GM12878 (cell line): ENCODE data around the gene WNK1.

Experiments
- BHLHE40 ChIP-seq, 2 experiments: fragments of 450-650 bp in 1 of 2; IDR thresholded peaks; 2 replicates each; pipeline ENCODE4 v1.6.1; 2011 to 2017; ENCODE audit warnings: low read depth in 2 of 2, borderline replicate concordance in 1 of 2, improper control_type of control experiment in 1 of 2, low read length in 1 of 2, mild to moderate bottlenecking in 1 of 2
- CBFB ChIP-seq: IDR thresholded peaks from 2 replicates; pipeline ENCODE4 v1.6.1; 2016; ENCODE audit warnings: antibody characterized with exemption, low read depth
- CBX3 ChIP-seq: fragments of 200-600 bp; sonication (generic); IDR thresholded peaks from 2 replicates; pipeline ENCODE4 v1.6.1; 2016; ENCODE audit warnings: low read depth, borderline replicate concordance
- JUNB ChIP-seq: IDR thresholded peaks from 2 replicates; pipeline ENCODE4 v1.6.1; 2016; ENCODE audit warnings: antibody characterized with exemption, mild to moderate bottlenecking
- KDM1A ChIP-seq: fragments of 200-600 bp; sonication (generic); IDR thresholded peaks from 2 replicates; pipeline ENCODE4 v1.6.1; 2016; ENCODE audit warnings: borderline replicate concordance
- NFIC ChIP-seq: IDR thresholded peaks from 2 replicates; pipeline ENCODE4 v1.6.1; 2012; ENCODE audit warnings: low read depth, mild to moderate bottlenecking, inconsistent platforms, low read length, moderate library complexity
- NFXL1 ChIP-seq: fragments of 450-650 bp; IDR thresholded peaks from 2 replicates; pipeline ENCODE4 v1.6.1; 2017; ENCODE audit warnings: antibody characterized with exemption, mild to moderate bottlenecking, borderline replicate concordance
- PAX5 ChIP-seq: IDR thresholded peaks from 2 replicates; pipeline ENCODE4 v1.6.1; 2011; ENCODE audit warnings: low read depth, low read length, borderline replicate concordance
- POLR2AphosphoS5 ChIP-seq: IDR thresholded peaks from 2 replicates; pipeline ENCODE4 v1.6.1; 2011; ENCODE audit warnings: mild to moderate bottlenecking, low read length, inconsistent platforms
- SP1 ChIP-seq: IDR thresholded peaks from one replicate; pipeline ENCODE4 v1.6.1; 2011; ENCODE audit warnings: low read depth, low read length
- SPI1 ChIP-seq: IDR thresholded peaks from 2 replicates; pipeline ENCODE4 v1.6.1; 2011; ENCODE audit warnings: low read depth, mild to moderate bottlenecking, low read length, moderate library complexity, borderline replicate concordance; ENCODE audit not compliant: insufficient read depth
- TF ChIP-seq, protein P1 (sequence below), 3 experiments: IDR thresholded peaks in 2 of 3; conservative IDR thresholded peaks in 1 of 3; 2 replicates each; pipeline ENCODE4 v1.5.1; 2011; ENCODE audit warnings: low read depth in 3 of 3, low read length in 3 of 3, mild to moderate bottlenecking in 3 of 3, control low read depth in 2 of 3, moderate library complexity in 2 of 3, inconsistent platforms in 1 of 3, mixed read lengths in 1 of 3; ENCODE audit not compliant: control insufficient read depth in 2 of 3, insufficient read depth in 1 of 3; ENCODE audit errors: extremely low read depth in 1 of 3
- TF ChIP-seq, protein P2 (sequence below): fragments of 150-350 bp; IDR thresholded peaks from 2 replicates; pipeline ENCODE4 v1.6.1; 2016; ENCODE audit warnings: low read depth, low read length
- TF ChIP-seq, protein P3 (sequence below): fragments of 450-650 bp; IDR thresholded peaks from 2 replicates; pipeline ENCODE4 v1.6.1; 2014; ENCODE audit warnings: mild to moderate bottlenecking

DNA sequence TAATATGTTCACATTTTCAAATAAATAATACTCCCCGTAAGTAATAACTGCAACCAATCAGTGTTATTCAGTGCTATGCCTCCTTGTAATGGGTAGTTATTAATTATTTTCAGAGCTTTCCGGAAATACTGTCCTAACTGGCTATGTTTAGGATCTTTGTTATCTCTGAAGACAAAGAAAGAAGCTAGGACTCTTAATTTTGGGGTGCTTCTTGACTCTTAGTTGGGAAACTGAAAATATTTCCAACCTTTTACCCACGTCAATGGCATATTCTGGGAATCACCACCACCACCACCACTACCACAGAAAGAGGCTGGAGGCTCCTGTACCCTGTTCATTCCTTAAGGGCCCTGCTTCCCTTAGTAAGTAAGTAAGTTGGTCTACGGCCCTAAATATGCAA is 158.0 kb downstream of the WNK1 start:
- TF ChIP-seq, protein P1, sequence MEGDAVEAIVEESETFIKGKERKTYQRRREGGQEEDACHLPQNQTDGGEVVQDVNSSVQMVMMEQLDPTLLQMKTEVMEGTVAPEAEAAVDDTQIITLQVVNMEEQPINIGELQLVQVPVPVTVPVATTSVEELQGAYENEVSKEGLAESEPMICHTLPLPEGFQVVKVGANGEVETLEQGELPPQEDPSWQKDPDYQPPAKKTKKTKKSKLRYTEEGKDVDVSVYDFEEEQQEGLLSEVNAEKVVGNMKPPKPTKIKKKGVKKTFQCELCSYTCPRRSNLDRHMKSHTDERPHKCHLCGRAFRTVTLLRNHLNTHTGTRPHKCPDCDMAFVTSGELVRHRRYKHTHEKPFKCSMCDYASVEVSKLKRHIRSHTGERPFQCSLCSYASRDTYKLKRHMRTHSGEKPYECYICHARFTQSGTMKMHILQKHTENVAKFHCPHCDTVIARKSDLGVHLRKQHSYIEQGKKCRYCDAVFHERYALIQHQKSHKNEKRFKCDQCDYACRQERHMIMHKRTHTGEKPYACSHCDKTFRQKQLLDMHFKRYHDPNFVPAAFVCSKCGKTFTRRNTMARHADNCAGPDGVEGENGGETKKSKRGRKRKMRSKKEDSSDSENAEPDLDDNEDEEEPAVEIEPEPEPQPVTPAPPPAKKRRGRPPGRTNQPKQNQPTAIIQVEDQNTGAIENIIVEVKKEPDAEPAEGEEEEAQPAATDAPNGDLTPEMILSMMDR (IDR thresholded peaks at IDR 0.05 in 2 of 3, conservative IDR thresholded peaks at IDR 0.05 in 1 of 3; ENCODE audit: control insufficient read depth in 2 of 3, extremely low read depth in 1 of 3, insufficient read depth in 1 of 3, low read depth in 3 of 3, low read length in 3 of 3): no peak
- TF ChIP-seq, protein P2, sequence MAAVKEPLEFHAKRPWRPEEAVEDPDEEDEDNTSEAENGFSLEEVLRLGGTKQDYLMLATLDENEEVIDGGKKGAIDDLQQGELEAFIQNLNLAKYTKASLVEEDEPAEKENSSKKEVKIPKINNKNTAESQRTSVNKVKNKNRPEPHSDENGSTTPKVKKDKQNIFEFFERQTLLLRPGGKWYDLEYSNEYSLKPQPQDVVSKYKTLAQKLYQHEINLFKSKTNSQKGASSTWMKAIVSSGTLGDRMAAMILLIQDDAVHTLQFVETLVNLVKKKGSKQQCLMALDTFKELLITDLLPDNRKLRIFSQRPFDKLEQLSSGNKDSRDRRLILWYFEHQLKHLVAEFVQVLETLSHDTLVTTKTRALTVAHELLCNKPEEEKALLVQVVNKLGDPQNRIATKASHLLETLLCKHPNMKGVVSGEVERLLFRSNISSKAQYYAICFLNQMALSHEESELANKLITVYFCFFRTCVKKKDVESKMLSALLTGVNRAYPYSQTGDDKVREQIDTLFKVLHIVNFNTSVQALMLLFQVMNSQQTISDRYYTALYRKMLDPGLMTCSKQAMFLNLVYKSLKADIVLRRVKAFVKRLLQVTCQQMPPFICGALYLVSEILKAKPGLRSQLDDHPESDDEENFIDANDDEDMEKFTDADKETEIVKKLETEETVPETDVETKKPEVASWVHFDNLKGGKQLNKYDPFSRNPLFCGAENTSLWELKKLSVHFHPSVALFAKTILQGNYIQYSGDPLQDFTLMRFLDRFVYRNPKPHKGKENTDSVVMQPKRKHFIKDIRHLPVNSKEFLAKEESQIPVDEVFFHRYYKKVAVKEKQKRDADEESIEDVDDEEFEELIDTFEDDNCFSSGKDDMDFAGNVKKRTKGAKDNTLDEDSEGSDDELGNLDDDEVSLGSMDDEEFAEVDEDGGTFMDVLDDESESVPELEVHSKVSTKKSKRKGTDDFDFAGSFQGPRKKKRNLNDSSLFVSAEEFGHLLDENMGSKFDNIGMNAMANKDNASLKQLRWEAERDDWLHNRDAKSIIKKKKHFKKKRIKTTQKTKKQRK: no peak
- no peak for TF ChIP-seq PAX5
- TF ChIP-seq JUNB: no peak
- TF ChIP-seq NFXL1: no peak
- TF ChIP-seq SP1: no peak
- no peak for TF ChIP-seq POLR2AphosphoS5
- TF ChIP-seq, protein P3, sequence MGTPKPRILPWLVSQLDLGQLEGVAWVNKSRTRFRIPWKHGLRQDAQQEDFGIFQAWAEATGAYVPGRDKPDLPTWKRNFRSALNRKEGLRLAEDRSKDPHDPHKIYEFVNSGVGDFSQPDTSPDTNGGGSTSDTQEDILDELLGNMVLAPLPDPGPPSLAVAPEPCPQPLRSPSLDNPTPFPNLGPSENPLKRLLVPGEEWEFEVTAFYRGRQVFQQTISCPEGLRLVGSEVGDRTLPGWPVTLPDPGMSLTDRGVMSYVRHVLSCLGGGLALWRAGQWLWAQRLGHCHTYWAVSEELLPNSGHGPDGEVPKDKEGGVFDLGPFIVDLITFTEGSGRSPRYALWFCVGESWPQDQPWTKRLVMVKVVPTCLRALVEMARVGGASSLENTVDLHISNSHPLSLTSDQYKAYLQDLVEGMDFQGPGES: no peak
- no peak for TF ChIP-seq BHLHE40 (IDR thresholded peaks at IDR 0.05; ENCODE audit: borderline replicate concordance in 1 of 2, low read depth in 2 of 2, low read length in 1 of 2)
- no peak for TF ChIP-seq NFIC
- TF ChIP-seq SPI1: no peak
- no peak for TF ChIP-seq KDM1A
- no peak for TF ChIP-seq CBFB
- TF ChIP-seq CBX3: no peak
